Measurements from ENCODE around the gene MTUS2.

The MTUS2 gene

DNA sequence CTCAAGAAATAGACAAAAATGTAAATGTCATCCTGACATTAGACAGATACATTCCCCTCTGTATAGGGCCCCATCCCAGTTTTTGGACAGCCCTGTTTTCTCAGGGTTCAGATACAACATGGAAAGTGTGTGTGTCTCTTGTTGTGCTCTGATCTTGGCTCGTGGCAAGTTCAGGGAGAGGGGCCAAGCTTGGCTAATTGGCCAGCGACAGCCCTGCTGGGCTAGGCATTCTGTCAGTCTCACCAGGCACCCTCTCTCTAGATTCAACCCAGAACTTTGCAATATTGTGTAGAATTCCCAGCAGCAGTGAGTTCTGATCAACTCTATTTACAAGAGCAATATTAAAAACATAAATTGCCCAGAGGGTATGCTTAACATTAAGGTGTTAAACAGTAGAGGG is 30.1 kb downstream of the MTUS2 start:
- DNase-seq (ENCODE audit: insufficient read length, low spot score) (no peak), FAIRE-seq (no peak)
- TF ChIP-seq TAF1 (IDR thresholded peaks at IDR 0.05; ENCODE audit: low read depth, low read length) (no peak), POLR2AphosphoS5 (IDR thresholded peaks at IDR 0.05; ENCODE audit: low read depth, low read length) (no peak), POU2F2 (IDR thresholded peaks at IDR 0.05; ENCODE audit: low read depth, low read length) (no peak), PAX5 (IDR thresholded peaks at IDR 0.05; ENCODE audit: insufficient read depth, low read length, severe bottlenecking) (no peak), SPI1 (IDR thresholded peaks at IDR 0.05; ENCODE audit: low read depth, low read length) (no peak), POLR2A (IDR thresholded peaks at IDR 0.05; ENCODE audit: low read depth, low read length) (no peak)

DNA sequence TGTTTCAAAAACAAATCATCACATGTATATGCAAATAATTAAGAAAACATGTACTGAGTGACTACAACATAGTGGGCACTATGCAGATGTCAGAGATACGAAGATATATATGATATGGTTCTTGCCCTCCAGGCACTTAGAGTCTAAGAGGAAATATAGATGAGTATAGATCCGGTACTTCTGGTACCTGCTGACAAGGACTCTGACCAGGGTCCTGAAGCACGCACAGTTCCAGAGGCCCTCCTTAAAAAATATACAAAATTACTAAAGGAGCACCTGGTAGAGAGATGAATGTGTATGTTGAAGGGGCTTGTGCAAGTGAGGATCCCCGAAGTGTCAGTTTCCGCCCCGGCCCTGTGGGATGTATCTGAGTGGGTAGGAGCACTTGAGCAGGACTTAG is 31.3 kb downstream of the MTUS2 start:
- DNase-seq (ENCODE audit: insufficient read length, low spot score): no peak
- TF ChIP-seq PAX5 (IDR thresholded peaks at IDR 0.05; ENCODE audit: insufficient read depth, low read length, severe bottlenecking) (no peak), POLR2AphosphoS5 (IDR thresholded peaks at IDR 0.05; ENCODE audit: low read depth, low read length) (no peak), TAF1 (IDR thresholded peaks at IDR 0.05; ENCODE audit: low read depth, low read length) (no peak), SPI1 (IDR thresholded peaks at IDR 0.05; ENCODE audit: low read depth, low read length) (no peak), POU2F2 (IDR thresholded peaks at IDR 0.05; ENCODE audit: low read depth, low read length) (no peak), POLR2A (IDR thresholded peaks at IDR 0.05; ENCODE audit: low read depth, low read length) (no peak)
- no peak for FAIRE-seq

- FAIRE-seq (no peak), DNase-seq (ENCODE audit: insufficient read length, low spot score) (no peak)
Measured at GRCh38 chr13:28854657-28855056, 34.5 kb downstream of the MTUS2 start.

DNA sequence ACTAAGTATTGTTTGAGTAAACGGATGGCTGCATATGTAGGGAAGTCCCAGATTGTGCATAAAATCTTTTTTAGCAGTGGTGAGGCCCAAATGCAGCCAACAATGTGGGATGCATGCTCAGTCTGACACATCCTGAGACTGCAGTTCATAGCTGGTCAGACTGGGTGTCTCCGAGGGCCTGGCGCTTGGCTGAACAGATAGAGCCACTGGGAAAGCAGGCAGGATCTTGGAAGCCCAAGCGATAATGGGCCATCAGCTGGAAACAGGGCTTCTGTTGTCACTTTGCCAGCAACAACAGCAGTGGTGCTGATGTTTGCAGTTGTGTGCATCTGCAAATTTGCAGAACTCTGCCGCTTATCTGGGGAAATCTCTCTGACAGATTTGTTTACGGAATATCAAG is 36.1 kb downstream of the MTUS2 start:
- FAIRE-seq: no peak

More at GRCh38 chr13:28854657-28855056, 34.5 kb downstream of the MTUS2 start:
- no peak for TF ChIP-seq SPI1 (IDR thresholded peaks at IDR 0.05; ENCODE audit: low read depth, low read length)
- no peak for TF ChIP-seq TAF1 (IDR thresholded peaks at IDR 0.05; ENCODE audit: low read depth, low read length)
- no peak for TF ChIP-seq POLR2AphosphoS5 (IDR thresholded peaks at IDR 0.05; ENCODE audit: low read depth, low read length)
- no peak for TF ChIP-seq POU2F2 (IDR thresholded peaks at IDR 0.05; ENCODE audit: low read depth, low read length)
- no peak for TF ChIP-seq POLR2A (IDR thresholded peaks at IDR 0.05; ENCODE audit: low read depth, low read length)
- TF ChIP-seq PAX5 (IDR thresholded peaks at IDR 0.05; ENCODE audit: insufficient read depth, low read length, severe bottlenecking): no peak

DNA sequence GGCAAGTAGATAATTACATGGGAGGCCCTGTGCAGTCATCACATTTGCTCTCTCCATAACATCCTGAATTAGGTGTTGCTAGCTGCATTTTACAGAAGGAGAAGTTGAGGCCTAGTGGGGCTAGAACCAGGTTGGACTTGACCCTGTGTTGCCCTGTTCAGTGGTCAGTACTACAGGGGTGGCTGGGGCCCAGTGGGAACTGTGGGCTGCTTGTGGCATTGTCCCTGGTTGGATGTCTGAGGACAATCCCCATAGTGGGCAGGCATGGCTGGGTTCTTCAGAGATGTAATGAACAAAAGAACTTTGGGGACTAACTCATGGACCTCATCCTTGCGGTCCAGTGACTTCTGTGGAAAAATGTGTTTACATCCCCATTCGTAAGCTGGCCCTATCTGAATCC is 38.9 kb downstream of the MTUS2 start:
- no peak for TF ChIP-seq PAX5 (IDR thresholded peaks at IDR 0.05; ENCODE audit: insufficient read depth, low read length, severe bottlenecking)
- no peak for TF ChIP-seq POLR2AphosphoS5 (IDR thresholded peaks at IDR 0.05; ENCODE audit: low read depth, low read length)
- TF ChIP-seq POU2F2 (IDR thresholded peaks at IDR 0.05; ENCODE audit: low read depth, low read length): no peak
- DNase-seq (ENCODE audit: insufficient read length, low spot score): no peak
- no peak for FAIRE-seq

More for the DNA sequence above, 36.1 kb downstream of the MTUS2 start:
- DNase-seq (ENCODE audit: insufficient read length, low spot score): no peak
- TF ChIP-seq PAX5 (IDR thresholded peaks at IDR 0.05; ENCODE audit: insufficient read depth, low read length, severe bottlenecking) (no peak), POLR2A (IDR thresholded peaks at IDR 0.05; ENCODE audit: low read depth, low read length) (no peak), SPI1 (IDR thresholded peaks at IDR 0.05; ENCODE audit: low read depth, low read length) (no peak), TAF1 (IDR thresholded peaks at IDR 0.05; ENCODE audit: low read depth, low read length) (no peak), POU2F2 (IDR thresholded peaks at IDR 0.05; ENCODE audit: low read depth, low read length) (no peak), POLR2AphosphoS5 (IDR thresholded peaks at IDR 0.05; ENCODE audit: low read depth, low read length) (no peak)

DNA sequence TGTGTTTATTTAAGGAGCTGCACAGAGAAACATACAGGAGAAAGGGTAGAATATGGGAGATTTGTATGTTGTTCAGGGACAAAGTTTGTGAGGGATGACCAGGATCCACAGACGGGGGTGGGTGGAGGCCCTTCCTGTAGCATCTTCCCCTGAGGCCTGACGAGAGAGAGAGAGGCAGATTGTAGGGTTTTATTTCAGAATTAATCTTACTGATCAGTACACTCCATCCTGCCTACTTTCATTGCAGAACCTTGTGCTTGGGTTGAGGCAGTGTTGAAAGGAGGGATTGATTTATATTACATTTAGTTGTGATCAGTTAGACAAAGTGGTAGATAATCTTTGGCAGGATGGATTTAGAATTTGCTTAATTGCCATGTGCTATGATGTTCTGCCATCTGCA is 39.6 kb downstream of the MTUS2 start:
- no peak for TF ChIP-seq POLR2A (IDR thresholded peaks at IDR 0.05; ENCODE audit: low read depth, low read length)
- no peak for TF ChIP-seq POU2F2 (IDR thresholded peaks at IDR 0.05; ENCODE audit: low read depth, low read length)
- no peak for TF ChIP-seq TAF1 (IDR thresholded peaks at IDR 0.05; ENCODE audit: low read depth, low read length)
- TF ChIP-seq SPI1 (IDR thresholded peaks at IDR 0.05; ENCODE audit: low read depth, low read length): no peak
- TF ChIP-seq PAX5 (IDR thresholded peaks at IDR 0.05; ENCODE audit: insufficient read depth, low read length, severe bottlenecking): no peak
- TF ChIP-seq POLR2AphosphoS5 (IDR thresholded peaks at IDR 0.05; ENCODE audit: low read depth, low read length): no peak
- FAIRE-seq: no peak
- DNase-seq (ENCODE audit: insufficient read length, low spot score): no peak

GRCh38 chr13:28864544-28864943 is 44.4 kb downstream of the MTUS2 start:
- FAIRE-seq: no peak
- TF ChIP-seq SPI1 (IDR thresholded peaks at IDR 0.05; ENCODE audit: low read depth, low read length) (no peak), POLR2AphosphoS5 (IDR thresholded peaks at IDR 0.05; ENCODE audit: low read depth, low read length) (no peak), TAF1 (IDR thresholded peaks at IDR 0.05; ENCODE audit: low read depth, low read length) (no peak), POU2F2 (IDR thresholded peaks at IDR 0.05; ENCODE audit: low read depth, low read length) (no peak), PAX5 (IDR thresholded peaks at IDR 0.05; ENCODE audit: insufficient read depth, low read length, severe bottlenecking) (no peak), POLR2A (IDR thresholded peaks at IDR 0.05; ENCODE audit: low read depth, low read length) (no peak)
- no peak for DNase-seq (ENCODE audit: insufficient read length, low spot score)

DNA sequence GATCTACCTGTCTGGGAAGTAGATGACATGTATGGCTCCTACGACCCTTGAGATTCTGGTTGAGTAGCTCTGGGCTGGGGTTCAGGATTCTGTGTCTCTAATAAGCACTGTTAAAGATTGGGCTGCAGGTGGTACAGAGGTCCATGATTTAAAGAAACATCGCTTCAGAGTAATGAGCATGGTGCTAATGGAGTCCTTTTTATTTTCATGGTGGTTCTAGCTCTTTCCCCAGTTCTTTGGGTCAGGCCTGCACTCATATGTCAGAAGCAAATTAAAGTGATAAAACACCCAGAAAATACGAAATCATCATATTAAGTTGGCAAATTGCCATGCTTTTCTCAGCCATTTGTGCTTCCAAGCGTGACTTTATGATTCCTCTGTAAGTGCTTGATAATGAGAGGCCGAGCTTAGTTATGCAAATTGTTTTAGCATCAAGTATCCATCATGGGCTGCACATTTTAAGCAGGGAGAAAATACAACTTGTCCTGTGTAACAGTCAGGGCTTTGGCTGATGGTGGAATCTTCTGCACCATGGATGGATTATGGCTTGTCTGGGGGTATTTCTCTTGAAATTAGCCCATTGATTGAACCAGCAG is 45.1 kb downstream of the MTUS2 start:
- DNase-seq (ENCODE audit: insufficient read length, low spot score) (no peak), FAIRE-seq (no peak)
- TF ChIP-seq POLR2A (IDR thresholded peaks at IDR 0.05; ENCODE audit: low read depth, low read length): no peak
- TF ChIP-seq TAF1 (IDR thresholded peaks at IDR 0.05; ENCODE audit: low read depth, low read length): no peak
- TF ChIP-seq SPI1 (IDR thresholded peaks at IDR 0.05; ENCODE audit: low read depth, low read length): no peak
- no peak for TF ChIP-seq PAX5 (IDR thresholded peaks at IDR 0.05; ENCODE audit: insufficient read depth, low read length, severe bottlenecking)
- TF ChIP-seq POLR2AphosphoS5 (IDR thresholded peaks at IDR 0.05; ENCODE audit: low read depth, low read length): no peak
- no peak for TF ChIP-seq POU2F2 (IDR thresholded peaks at IDR 0.05; ENCODE audit: low read depth, low read length)

DNA sequence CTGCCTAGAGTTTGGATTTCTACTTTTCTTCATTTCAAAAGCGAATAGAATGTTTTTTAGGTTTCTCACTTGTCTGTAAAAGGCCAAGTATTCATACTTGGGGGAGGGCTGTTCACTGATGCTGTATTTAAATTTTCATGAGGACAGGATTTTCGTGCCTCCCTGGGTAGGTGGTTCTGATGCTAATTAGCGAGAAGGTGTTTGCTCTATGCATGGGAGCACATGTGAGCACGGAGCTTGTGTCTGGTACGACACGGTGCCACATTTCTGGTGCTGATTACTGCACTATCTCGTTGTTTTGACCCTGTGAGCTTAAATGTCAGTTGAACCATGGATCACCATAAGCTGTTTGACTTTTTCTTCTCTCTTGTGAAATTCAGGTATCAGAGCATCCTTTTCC is 45.8 kb downstream of the MTUS2 start:
- FAIRE-seq: no peak
- DNase-seq (ENCODE audit: insufficient read length, low spot score): no peak
- TF ChIP-seq POLR2A (IDR thresholded peaks at IDR 0.05; ENCODE audit: low read depth, low read length) (no peak), POU2F2 (IDR thresholded peaks at IDR 0.05; ENCODE audit: low read depth, low read length) (no peak), POLR2AphosphoS5 (IDR thresholded peaks at IDR 0.05; ENCODE audit: low read depth, low read length) (no peak), PAX5 (IDR thresholded peaks at IDR 0.05; ENCODE audit: insufficient read depth, low read length, severe bottlenecking) (no peak), TAF1 (IDR thresholded peaks at IDR 0.05; ENCODE audit: low read depth, low read length) (no peak), SPI1 (IDR thresholded peaks at IDR 0.05; ENCODE audit: low read depth, low read length) (no peak)

DNA sequence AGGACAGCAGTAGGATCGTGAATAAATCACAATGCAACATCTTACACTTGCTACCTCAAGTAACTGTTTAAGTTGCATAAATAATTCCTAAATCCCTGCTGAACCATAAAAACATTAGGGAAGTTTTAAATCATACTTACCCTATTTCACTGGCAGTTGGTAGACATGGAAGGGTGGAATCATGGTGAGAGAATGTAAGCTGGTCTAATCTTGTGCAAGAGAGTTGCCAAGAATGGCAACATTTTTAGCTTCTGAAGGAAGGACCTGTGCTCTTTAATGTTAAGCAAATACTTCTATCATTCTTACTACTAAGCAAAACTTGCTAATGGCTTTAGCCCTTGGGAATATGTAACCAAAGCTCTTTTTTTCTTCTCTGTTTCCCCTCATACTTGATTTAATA is 46.8 kb downstream of the MTUS2 start:
- no peak for DNase-seq (ENCODE audit: insufficient read length, low spot score)
- no peak for FAIRE-seq
- TF ChIP-seq POU2F2 (IDR thresholded peaks at IDR 0.05; ENCODE audit: low read depth, low read length) (no peak), PAX5 (IDR thresholded peaks at IDR 0.05; ENCODE audit: insufficient read depth, low read length, severe bottlenecking) (no peak), POLR2AphosphoS5 (IDR thresholded peaks at IDR 0.05; ENCODE audit: low read depth, low read length) (no peak), POLR2A (IDR thresholded peaks at IDR 0.05; ENCODE audit: low read depth, low read length) (no peak), TAF1 (IDR thresholded peaks at IDR 0.05; ENCODE audit: low read depth, low read length) (no peak), SPI1 (IDR thresholded peaks at IDR 0.05; ENCODE audit: low read depth, low read length) (no peak)
